ENCODE measurements around the gene CEP63.
"Not testable (repeated sequence)": the region's sequence is repeated elsewhere in the genome, so short reads cannot be mapped to it uniquely, and the experiment has no call there.

CEP63 gene

DNA sequence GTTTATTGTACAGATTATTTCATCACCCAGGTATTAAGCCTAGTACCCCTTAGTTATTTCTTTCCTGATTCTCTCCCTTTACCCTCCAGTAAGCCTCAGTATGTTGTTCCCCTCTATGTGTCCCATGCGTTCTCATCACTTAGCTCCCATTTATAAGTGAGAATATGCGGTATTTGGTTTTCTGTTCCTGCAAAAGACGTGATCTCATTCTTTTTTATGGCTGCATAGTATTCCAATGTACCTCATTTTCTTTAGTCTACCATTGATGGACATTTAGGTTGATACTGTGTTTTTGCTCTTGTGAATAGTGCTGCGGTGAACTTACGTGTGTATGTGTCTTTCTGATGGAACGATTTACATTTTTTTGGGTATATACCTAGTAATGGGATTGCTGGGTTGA is 36.7 kb downstream of the CEP63 start:
- no peak for DNase-seq

DNA sequence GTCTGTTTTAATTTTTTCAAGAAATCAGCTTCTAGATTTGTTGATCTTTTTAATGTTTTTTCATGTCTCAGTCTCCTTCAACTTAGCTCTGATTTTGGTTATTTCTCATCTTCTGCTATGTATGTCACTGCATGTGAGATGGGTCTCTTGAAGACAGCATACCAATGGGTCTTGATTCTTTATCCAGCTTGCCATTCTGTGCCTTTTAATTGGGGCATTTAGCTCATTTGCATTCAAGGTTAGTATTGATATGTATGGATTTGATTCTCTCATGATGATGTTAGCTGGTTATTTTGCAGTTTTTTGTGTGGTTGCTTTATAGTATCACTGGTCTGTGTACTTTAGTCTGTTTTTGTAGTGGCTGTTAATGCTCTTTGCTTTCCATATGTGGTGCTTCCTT is 39.4 kb downstream of the CEP63 start:
- no peak for DNase-seq

DNA sequence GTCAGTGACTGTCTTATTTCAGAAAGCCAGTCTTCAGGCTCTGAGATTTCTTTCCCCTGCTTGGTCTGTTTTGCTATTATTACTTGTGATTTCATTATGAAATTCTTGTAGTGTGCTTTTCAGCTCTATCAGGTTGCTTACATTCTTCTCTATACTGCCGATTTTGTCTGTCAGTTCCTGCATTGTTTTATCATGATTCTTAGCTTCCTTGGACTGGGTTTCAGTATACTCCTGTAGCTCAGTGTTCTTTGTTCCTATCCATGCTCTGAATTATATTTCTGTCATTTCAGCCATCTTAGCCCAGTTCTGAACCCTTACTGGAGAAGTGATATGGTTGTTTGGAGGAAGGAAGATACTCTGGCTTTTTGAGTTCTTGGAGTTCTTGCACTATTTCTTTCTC is 40.5 kb downstream of the CEP63 start:
- no peak for DNase-seq

DNA sequence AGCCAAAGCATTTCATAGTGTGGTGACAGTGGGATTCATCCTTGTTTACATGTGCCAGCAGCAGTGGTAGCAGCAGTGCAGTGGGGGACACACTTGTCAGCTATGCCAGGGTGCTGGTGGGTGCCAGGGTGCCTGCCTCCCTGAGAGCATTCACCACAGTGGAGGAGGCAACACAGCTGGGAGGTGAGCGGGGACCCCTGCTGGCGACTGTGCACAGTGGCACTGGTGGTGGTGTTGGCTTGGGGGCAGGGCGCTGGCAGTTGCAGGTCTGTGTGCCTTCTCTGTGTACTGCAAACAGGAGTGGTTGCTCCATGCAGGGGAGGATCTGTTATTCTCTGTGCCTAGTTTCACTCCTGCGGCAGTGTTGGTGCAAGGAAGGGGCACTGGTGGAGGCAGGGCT is 41.2 kb downstream of the CEP63 start:
- DNase-seq: no peak

DNA sequence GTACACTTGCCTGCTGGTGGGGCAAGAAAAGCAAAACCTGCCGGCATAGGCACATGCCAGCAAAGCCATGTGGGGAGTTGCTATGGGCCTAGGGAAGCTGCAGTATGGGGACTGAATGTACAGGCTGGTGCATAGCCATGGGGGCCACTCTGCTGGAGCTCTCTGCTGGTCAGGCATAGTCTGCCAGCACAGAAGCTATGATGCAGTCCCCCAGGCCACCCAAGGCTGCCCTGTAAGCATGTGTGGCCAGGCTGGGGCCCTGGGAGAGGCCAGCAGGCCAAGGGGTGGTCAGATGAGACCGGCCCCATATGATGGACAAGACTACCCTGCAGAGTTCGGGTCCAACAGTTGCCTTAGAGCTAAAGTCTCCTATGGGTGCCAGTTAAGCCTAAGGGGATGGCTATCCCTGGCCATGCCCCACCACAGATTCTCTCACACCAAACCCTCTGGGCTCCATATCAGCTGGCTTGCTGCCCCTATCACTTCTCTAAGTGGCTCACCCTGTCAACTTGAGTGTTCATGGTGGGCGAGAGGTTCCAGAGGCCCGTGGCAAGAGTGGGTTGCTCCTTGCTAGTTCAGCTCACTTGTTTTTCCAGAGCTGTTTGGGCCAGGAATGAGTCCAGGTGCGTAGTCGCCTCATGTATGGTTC is 41.8 kb downstream of the CEP63 start:
- no peak for DNase-seq

DNA sequence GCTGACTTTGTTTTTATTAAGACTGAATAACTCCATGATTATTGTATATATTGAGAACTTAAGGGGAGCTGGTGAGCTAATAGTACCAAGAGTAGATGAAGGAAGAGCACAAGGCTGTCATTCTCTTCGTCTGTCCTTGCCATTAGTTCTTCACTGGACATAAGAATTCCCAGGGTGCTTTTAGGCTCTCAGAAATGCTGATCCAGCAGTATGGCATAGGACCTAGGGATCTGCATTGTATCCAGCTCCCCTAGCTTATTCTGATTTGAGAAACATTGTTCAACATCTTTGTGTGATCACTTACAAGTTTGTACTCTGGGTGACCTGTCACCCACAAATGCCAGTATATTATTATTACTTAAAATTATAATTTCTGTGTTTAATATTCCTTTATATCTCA is 47.6 kb downstream of the CEP63 start:
- no peak for DNase-seq

DNA sequence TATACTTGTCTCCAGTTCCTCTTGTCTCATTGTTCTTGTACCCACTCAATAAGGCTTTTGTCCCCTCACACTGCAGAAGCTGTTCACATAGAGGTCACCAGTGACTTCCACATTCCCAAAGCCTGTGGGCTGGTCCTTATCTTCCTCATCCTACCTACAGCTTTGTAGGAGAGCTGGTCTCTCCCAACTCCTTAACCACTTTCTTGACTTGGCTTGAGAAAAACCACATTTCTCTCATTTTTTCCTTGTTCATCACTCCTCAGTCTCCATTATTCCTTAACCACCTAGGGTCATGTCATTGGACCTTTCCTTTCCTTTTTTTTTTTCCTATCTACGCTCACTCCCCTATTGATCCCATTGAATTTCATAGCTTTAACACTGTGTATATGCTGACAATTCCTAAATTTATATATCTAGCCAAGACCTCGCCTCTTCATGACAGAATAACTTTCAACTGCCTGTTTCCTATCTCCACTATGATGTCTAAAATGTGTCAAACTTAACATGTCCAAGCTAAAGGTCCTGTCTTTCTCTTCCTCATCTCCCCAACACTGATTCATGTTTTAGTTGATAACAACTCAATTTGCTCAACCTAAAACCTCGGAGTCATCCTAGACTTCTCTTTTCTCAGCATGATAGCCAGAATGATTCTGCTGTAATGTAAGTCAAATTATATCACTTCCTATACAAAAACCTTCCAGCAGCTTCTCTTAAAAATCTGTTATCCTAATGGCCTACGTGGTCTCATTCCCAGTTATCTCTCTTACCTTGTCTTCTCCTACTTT is 49.5 kb downstream of the CEP63 start:
- DNase-seq: no peak

DNA sequence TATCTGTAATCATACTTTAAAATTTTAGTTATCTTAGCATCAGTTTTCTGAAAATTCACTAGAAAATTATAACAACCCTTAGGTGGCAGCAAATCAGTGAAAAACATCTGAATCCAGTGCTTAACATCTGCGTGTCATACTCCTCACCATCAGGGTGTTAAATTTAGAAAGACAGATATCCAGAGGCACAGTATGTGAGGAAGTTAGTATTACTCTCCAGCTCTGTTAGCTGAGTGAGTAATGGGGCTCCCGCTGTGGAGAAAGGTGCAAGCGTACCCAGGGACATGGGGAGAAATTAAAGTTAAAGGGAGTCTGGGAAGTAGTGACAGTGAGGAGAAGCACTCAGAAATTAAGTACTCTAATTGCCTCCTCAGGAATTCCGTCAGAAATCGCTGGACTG is 50.9 kb downstream of the CEP63 start:
- no peak for DNase-seq

DNA sequence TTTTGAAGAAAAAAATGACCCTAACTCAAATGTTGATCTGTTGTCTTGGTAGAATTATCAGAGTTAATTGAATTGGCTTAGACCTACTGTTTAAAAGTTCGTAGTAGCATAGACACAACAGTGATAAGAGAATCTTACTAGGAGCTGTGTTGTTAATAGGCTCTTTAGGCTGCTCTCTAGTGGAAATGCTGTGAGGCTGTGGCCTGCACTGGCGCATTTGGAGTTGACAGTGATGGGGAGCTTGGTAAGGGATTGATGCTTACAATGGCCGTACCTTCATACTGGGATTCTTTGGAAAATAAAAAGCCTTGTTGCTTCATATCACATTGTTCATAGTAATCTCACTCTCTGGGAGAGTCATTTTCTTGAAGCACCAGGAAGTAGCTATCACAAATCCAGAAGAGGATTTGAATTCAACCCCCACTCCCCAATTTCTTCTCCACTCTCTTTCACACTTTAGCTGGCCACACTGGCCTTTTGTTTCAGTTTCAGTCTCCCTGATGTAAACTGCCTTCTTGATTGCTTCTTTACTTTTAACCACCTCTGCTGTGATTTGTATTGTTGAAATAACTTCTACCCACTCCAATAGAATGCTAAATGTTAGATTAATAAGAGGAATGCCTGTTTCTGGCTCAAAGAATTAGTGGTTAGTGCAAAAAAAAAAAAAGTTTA is 56.6 kb downstream of the CEP63 start:
- no peak for DNase-seq

DNA sequence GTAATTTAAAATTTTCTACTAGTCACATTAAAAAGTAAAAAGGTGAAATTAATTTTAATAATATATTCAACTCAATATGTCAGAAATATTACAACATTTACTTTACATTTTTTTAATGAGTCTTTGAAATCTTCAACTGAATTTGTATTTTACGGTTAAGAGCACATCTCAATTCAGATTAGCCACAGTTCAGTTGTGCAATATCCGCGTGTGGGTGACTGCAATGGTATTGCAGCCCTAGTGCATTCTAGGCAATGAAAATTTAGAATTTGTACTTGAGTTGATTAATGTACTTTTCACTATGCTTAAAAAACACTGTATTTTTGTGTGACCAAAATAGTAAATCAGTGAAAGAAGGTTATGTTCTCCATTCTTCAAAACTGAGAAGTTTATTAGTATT is 57.3 kb downstream of the CEP63 start:
- no peak for DNase-seq

DNA sequence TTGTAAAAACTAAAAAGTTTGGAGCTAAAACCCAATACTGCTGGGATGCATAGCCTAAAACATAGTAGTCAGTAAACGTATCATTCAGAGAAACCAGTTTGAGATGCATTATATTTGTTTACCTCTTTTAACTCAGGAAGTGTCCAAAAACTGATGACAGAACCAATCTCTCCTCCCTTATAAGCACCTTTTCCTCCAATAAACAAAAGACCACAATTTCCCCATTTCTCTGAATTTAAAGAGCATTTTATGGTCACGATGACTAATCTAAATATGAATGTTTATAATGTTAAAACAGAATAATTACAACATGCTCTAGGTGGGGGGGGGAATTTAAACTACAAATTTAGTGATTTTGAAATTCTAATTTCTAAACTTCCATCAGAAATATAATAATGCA is 58.5 kb downstream of the CEP63 start:
- no peak for DNase-seq

DNA sequence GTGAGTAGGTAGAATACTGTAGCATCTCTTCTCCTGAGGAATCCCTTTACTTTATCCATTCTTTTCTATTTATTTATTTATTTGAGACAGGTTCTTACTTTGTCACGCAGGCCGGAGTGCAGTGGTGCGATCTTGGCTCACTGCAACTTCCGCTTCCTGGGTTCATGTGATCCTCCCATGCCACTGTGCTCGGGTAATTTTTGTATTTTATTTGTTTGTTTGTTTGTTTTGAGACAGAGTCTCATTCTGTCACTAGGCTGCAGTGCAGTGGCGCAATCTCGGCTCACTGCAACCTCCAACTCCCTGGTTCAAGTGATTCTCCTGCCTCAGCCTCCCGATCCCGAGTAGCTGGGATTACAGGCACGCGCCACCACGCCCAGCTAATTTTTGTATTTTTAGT is 58.9 kb downstream of the CEP63 start:
- DNase-seq: not testable (repeated sequence)

DNA sequence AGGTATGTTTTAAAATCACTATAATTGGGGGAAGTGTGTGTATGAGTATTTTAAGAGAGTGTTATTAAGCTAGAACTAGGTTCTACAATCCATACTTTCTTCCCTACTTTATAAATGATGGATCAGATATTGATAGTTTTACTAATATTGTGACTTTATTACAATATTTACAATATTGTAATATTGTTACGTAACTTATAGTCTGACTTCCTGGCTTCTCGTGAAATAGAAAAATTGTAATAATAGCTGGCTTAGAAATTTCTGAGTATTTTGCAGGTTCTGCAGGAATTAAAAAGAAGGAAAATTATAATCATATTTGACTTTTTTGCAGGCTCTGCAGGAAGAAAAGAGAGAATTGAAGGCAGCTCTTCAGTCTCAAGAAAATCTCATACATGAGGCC is 60.0 kb downstream of the CEP63 start:
- DNase-seq: no peak

DNA sequence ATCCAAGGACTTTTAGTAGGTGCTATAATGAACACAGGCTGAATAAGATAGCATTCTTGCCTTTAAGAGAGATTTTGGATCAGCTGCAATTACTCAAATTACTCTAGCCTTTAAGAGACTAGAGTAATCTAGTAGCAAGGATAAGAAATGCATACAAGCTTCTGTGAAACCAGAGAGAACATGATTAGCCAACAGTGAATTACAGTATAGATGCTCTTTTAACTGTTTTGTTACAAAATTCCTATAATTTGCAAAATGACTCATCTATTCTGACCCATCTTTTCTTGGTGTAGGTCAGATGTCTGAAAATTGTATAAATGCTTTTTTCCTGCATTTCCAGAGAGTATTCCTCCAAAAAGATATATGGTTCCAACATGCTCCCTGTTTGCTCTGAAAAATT is 66.9 kb downstream of the CEP63 start:
- no peak for DNase-seq

DNA sequence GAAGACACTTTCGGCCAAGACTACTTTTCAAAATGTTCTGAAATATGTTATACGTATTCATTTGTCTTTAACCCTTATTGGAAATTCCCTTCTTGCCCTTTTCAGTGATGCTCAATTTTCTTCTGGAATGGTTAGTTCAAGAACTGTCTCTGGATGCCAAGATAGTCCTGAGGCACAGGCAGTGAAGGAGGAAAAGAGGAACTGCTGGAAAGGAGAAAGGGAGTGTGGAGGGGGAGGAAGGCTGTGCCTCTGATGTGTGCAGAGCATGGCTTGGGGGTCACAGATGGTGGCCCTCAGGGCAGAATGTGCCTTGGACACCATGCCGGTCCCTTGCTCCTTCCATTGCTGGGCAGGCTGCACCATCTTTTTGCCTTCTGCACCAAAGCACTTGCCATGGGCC is 73.7 kb downstream of the CEP63 start:
- DNase-seq: no peak

DNA sequence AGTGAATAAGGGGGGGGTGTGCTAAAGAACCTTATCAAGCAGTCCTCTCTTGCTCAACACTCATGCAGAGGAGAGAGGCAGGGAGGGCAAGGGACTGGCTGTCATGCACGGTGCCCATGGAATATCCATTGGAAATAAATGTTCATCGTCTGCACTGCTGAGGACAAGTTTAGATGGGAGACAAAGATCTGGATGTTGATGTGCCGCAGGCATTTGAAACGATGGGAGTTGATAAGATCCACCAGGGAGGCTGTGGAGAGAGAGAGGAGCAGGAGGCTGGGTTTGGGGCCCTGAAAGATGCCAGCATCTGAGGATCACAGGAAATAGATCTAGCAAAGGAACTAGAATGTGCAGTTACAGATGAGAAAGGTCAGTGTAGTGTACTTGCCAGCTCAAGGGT is 76.2 kb downstream of the CEP63 start:
- DNase-seq: no peak

DNA sequence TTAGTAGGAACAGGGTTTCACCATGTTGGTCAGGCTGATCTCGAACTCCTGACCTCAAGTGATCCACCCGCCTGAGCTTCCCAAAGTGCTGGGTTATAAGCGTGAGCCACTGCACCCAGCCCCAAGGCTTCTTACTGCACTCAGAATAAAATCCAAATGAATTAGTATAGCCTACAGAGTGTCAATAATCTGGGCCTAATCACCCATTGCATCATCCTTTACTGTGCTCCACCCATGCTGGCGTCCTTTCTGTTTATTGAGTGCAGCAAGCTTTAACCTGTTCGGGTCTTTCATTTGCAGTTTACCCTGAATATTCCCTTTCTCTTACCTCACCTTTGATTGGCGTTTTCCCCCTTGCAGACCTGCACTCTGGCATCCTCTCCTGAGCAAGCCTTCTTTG is 77.7 kb downstream of the CEP63 start:
- no peak for DNase-seq

DNA sequence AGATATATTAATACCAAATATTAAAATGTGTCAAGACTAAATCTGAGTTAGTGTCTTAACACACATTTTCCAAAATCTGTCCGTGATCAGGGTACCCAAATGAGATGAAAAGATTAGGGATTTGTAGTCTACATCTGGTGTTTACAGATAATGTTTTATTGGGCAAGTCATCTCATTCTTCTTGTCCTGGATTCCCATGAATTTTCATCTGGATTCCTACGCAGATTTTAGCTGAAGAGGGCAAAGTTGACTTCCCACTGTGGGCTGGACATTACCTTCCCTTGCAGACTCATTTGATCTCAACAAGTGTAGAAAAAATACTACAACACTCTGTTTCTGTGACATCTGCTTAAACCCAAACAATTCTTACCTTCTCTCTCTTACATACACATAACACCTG is 79.1 kb downstream of the CEP63 start:
- DNase-seq: no peak

DNA sequence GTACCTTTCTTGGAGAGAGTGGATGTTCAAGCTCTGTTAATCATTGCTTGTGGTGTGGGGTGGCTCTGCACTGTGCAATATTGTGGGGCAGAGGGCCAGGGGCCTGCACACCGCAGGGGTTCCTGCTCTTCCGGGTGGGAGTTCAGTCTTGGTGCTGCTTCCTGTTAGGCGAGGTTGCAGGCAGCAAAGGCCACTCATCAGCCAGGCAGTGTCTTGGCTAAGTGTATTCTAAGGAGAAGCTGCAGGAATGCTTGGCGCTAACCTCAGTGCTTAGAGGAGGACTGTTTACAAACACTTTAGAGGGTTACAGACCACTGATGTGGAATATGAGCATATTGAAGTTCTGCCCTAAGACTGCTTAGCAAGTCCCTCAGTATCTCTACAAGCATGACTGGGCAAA is 81.7 kb downstream of the CEP63 start:
- DNase-seq: no peak

DNA sequence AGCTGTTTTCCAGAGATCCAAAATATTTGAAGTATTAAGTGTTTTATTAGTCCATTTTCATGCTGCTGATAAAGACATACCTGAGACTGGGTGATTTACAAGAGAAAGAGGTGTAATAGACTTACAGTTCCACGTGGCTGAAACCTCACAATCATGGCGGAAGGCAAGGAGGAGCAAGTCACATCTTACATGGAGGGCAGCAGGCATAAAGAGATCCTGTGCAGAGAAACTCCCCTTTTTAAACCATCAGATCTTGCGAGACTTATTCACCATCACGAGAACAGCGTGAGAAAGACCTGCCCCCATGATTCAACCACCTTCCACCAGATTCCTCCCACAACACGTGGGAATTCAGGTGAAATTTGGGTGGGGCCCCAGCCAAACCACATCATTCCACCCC is 82.9 kb downstream of the CEP63 start:
- no peak for DNase-seq

DNA sequence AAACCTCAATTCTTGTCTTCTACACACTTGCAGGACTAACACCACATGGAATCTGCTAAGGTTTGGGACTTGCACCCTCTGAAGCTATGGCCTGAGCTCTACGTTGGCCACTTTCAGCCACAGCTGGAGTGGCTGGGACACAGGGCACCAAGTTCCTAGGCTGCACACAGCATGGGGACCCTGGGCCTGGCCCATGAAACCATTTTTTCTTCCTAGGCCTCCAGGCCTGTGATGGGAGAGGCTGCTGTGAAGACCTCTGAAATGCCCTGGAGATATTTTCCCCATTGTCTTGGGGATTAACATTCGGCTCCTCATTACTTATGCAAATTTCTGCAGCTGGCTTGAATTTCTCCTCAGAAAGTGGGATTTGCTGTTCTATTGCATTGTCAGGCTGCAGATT is 84.0 kb downstream of the CEP63 start:
- not testable (repeated sequence) for DNase-seq

DNA sequence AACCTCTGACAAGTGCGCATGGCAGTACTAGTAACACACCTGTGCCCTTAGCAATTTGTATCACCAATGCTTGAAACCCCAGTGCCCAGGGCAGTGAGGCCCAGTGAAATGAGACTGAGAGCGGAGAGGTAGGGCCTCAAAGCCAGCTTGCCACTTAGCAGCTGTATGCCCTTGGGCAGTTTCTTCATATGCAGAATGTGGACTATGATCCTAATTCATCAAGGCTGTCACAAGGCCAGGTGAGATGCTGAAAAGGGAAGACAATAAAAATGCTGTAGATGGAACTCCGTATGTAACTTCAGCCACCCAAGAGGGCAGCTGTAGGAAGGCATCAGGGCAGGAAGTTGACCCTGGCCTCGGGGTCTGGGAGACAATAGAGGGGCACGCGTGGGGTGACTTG is 90.6 kb downstream of the CEP63 start:
- DNase-seq: peak in 2 of 3 experiments; percentile 59 to 86

DNA sequence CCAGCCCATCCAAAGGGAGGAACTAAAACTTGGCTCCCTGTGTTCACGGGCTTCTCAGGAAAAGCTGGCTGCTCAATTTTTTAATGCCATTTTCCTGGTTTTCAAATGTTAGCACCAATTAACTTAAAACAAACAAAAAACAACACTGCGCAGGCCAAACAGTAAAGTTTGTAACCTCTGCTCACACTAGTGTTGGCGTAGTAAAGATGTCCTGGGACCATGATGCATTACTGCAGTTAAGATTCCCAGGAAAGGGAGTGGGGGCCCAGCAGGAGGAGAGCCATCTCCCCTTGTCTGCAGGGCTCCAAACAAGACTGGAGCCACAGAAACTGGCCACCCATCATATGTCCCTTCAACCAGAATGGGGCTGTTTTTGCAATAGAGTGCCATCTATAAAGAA is 91.0 kb downstream of the CEP63 start:
- no peak for DNase-seq

DNA sequence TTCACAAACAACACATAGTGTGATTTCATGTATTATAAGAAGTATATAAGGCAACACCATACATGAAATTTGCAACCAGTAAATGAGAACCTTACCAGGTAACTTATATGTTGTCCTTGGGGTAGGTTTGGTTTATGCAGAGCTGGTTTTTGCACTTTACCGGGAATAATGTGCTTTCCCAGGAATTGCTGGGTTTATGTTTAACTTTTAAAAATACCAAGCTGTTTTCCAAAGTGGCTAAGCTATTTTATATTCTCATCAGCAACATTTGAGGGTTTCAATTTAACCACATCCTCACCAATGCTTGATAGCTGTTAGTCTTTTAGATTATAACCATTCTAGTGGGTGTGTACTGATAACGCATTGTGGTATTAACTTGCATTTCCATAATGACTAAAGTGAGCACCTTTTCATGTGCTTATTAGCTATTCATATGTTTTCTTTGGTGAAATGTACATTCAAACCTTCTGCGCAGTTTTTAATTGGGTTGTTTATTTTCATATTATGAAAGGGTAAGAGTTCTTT is 93.3 kb downstream of the CEP63 start:
- no peak for DNase-seq

Data from NCI-H1417 (cell line).